ENCODE data around the gene DHRS3. TPM values are rescaled to one million over a fixed set of nuclear protein-coding genes. Genes with fewer than 3 reads are reported as not detected.

The DHRS3 gene
- total RNA-seq, 1 donor from 2014 or later, result 111 TPM

- Histone ChIP-seq H3K27ac (no peak overlapping the region), H3K4me1 (no peaks in the 10 kb centered on the region)
- TF ChIP-seq CTCF (IDR thresholded peaks at IDR 0.05) (no peak), POLR2AphosphoS5 (IDR thresholded peaks at IDR 0.05; ENCODE audit: insufficient read depth in 1 of 2, low read depth in 1 of 2) (no peak), POLR2A (IDR thresholded peaks at IDR 0.05) (no peak)
Measured at GRCh38 chr1:12637693-12638092, 19.7 kb upstream of the DHRS3 start.

GRCh38 chr1:12636098-12636950, 18.3 kb upstream of the DHRS3 start:
- H3K27ac ChIP-seq, result no peak overlapping the region

More at GRCh38 chr1:12637693-12638092, 19.7 kb upstream of the DHRS3 start:
- H3K9me3 ChIP-seq, result peaks cover 9% of the 10 kb centered on the region
- H3K27me3 ChIP-seq, result no peaks in the 10 kb centered on the region
- no peaks in the 10 kb centered on the region for H3K36me3 ChIP-seq
- H3K4me3 ChIP-seq, result no peak overlapping the region
- intact Hi-C loops (cut with DNase I), result no loop called here
- no peak for DNase-seq (ENCODE audit: extremely low spot score in 2 of 2)

GRCh38 chr1:12634696-12635202, 16.7 kb upstream of the DHRS3 start:
- Histone ChIP-seq H3K36me3 (no peaks in the 10 kb centered on the region), H3K9me3 (no peaks in the 10 kb centered on the region), H3K4me1 (no peaks in the 10 kb centered on the region), H3K27me3 (no peaks in the 10 kb centered on the region), H3K4me3 (no peak overlapping the region), H3K27ac (no peak overlapping the region)
- TF ChIP-seq POLR2A (IDR thresholded peaks at IDR 0.05), result no peak
- no peak for TF ChIP-seq CTCF (IDR thresholded peaks at IDR 0.05)
- no peak for TF ChIP-seq POLR2AphosphoS5 (IDR thresholded peaks at IDR 0.05; ENCODE audit: insufficient read depth in 1 of 2, low read depth in 1 of 2)
- intact Hi-C loops (cut with DNase I), result no loop called here
- no peak for DNase-seq (ENCODE audit: extremely low spot score in 2 of 2)

More at GRCh38 chr1:12636098-12636950, 18.3 kb upstream of the DHRS3 start:
- no peak for DNase-seq (ENCODE audit: extremely low spot score in 2 of 2)
- no peaks in the 10 kb centered on the region for H3K27me3 ChIP-seq
- H3K4me3 ChIP-seq, result no peak overlapping the region
- peaks cover 9% of the 10 kb centered on the region for H3K9me3 ChIP-seq
- no peaks in the 10 kb centered on the region for H3K4me1 ChIP-seq
- H3K36me3 ChIP-seq, result no peaks in the 10 kb centered on the region
- no peak for TF ChIP-seq POLR2AphosphoS5 (IDR thresholded peaks at IDR 0.05; ENCODE audit: insufficient read depth in 1 of 2, low read depth in 1 of 2)
- intact Hi-C loops (cut with DNase I), result no loop called here

GRCh38 chr1:12634156-12634555, 16.1 kb upstream of the DHRS3 start:
- no peaks in the 10 kb centered on the region for H3K36me3 ChIP-seq
- TF ChIP-seq POLR2A (IDR thresholded peaks at IDR 0.05) (no peak), POLR2AphosphoS5 (IDR thresholded peaks at IDR 0.05; ENCODE audit: insufficient read depth in 1 of 2, low read depth in 1 of 2) (no peak), CTCF (IDR thresholded peaks at IDR 0.05) (no peak)
- H3K27me3 ChIP-seq, result no peaks in the 10 kb centered on the region
- H3K27ac ChIP-seq, result no peak overlapping the region
- no peaks in the 10 kb centered on the region for H3K4me1 ChIP-seq
- H3K4me3 ChIP-seq, result no peak overlapping the region
- H3K9me3 ChIP-seq, result no peaks in the 10 kb centered on the region
- DNase-seq (ENCODE audit: extremely low spot score in 2 of 2), result no peak
- intact Hi-C loops (cut with DNase I), result no loop called here

GRCh38 chr1:12631571-12631970, 13.6 kb upstream of the DHRS3 start:
- TF ChIP-seq CTCF (IDR thresholded peaks at IDR 0.05) (no peak), POLR2A (IDR thresholded peaks at IDR 0.05) (no peak), POLR2AphosphoS5 (IDR thresholded peaks at IDR 0.05; ENCODE audit: insufficient read depth in 1 of 2, low read depth in 1 of 2) (no peak)
- DNase-seq (ENCODE audit: extremely low spot score in 2 of 2), result no peak
- no peaks in the 10 kb centered on the region for H3K4me1 ChIP-seq
- H3K27me3 ChIP-seq, result no peaks in the 10 kb centered on the region
- intact Hi-C loops (cut with DNase I), result no loop called here
- no peak overlapping the region for H3K27ac ChIP-seq
- no peak overlapping the region for H3K4me3 ChIP-seq
- no peaks in the 10 kb centered on the region for H3K36me3 ChIP-seq
- H3K9me3 ChIP-seq, result no peaks in the 10 kb centered on the region

Measured in vagina (tissue), 2 donors.